A172 (cell line): Measurements from ENCODE around the gene SDHC. TPM values are rescaled to one million over a fixed set of nuclear protein-coding genes. Genes with fewer than 3 reads are reported as not detected.
A peak's percentile ranks its signal among the peaks of the same experiment; 100 is the strongest.
"Not testable (repeated sequence)": the region's sequence is repeated elsewhere in the genome, so short reads cannot be mapped to it uniquely, and the experiment has no call there.

Source experiments
- DNase-seq: peaks from one replicate; pipeline ENCODE4 v3.0.0-alpha.2; 2015; ENCODE audit warnings: low spot score
- total RNA-seq: library from RNA; depleted of rRNA; stranded (reverse); fragments of >200 nt; shearing (Covaris generic); gene quantifications from 2 replicates; pipeline ENCODE4 v1.2.3, GENCODE V29; 2014

SDHC gene
- total RNA-seq, 1 experiment from 2014 or later: 32.8 TPM

- DNase-seq: no peak
Measured at GRCh38 chr1:161388639-161389038, 74.5 kb downstream of the SDHC start.

- not testable (repeated sequence) for DNase-seq
Measured at GRCh38 chr1:161389158-161389557, 75.0 kb downstream of the SDHC start.

DNA sequence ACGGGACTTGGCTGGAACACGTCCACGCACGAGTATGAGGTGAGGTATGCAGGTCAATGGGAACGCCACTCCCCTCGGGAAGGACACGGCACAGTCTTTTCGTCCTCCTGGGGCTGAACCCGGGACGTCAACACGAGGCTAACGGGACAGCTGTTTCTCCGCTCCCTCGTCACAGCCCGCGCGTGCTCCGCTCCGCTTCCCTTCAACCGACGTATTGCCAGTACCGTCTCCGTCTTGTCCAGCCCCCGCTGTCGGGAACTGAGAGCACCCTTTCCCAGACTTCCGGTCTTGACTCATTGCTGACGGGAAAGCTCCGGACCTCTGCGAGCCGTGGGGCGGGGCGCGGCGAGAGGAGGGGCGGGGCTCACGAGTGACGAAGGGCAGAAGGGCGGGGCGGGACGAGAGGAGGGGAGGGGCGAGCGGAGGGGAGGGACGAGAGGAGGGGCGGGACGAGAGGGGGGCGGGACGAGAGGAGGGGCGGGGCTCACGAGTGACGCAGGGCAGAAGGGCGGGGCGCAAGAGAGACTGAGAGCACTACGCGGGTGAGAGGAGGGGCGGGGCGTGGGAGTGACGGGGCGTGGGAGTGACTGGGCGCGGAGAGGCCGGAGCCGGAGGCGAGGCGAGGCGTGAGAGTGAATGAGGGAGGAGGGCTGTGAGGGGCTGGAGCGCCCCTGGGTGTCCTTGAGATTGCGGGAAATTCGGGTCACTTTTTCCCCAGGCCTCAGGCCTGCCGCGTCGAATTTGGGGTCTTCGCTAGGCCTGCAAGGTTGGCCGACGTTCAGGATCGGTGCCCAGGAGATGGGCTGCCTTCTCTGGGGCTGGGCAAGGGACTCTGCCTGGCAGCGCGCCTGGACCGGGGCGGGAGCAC is 75.7 kb downstream of the SDHC start:
- DNase-seq: peak; percentile 97

GRCh38 chr1:161390559-161390858 is 76.3 kb downstream of the SDHC start:
- DNase-seq: no peak

GRCh38 chr1:161391136-161391535 is 77.0 kb downstream of the SDHC start:
- not testable (repeated sequence) for DNase-seq

DNA sequence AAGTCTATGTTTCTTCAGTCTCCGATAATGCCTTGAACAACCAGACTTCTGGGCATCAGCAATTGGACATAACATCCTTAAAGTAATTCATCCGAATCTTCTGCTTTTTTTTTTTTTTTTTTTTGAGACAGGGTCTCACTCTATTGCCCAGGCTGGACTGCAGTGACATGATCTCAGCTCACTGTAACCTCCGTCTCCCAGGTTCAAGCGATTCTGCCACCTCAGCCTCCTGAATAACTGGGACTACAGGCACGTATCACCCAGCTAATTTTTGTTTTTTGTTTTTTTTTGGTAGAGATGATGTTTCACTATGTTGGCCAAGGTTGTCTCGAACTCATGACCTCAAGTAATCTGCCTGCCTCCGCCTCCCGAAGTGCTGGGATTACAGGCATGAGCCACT is 77.4 kb downstream of the SDHC start:
- DNase-seq: no peak

- DNase-seq: no peak
Measured at GRCh38 chr1:161393151-161393550, 79.0 kb downstream of the SDHC start.

DNA sequence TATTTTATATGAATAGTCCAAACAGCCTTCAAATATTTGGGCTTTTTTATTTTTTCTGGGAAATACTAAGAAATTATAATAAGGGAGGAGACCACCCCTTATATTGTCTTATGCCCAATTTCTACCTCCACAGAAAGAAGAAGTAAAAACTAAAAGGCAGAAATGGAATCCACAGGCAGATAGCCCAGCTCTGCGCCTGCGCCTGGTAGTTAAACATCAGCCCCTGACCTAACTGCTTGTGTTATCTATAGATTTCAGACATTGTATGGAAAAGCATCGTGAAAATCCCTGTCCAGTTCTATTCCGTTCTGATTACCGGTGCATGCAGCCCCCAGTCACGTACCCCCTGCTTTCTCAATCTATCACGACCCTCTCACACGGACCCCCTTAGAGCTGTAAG is 82.9 kb downstream of the SDHC start:
- not testable (repeated sequence) for DNase-seq

GRCh38 chr1:161398900-161399256 is 84.7 kb downstream of the SDHC start:
- DNase-seq: no peak

DNA sequence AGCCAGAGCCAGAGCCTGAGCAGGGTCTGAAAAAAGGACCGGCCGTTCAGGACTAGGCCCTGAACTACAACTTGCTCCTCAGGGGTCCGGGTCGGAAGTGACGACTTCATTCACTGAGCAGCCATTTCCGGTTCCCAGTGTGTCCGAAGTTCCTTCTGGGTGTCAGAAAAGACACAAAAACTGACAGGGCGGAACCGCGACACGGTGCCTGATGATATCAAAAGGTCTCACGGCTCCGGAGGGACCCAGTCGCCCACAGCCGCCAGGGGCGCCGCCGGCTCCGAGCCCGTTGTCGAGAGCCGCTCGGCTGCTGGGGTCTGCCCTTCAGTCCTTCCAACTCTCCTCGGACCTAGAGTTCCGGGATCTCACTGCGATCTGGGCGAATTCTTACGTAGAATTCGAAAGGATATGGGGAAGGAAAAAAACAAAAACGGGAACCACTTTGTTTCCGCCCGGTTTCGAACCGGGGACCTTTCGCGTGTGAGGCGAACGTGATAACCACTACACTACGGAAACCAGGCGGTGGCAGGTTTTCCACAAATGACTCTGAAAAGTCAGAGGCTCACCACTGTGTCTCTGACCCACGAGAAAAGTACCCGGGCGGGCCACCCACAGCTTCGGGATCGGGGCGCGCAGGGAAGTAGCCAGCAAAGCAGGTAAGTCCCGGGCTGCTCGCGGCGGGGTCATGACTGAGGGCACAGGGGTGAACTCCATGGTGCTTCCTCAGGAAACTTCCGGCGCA is 85.2 kb downstream of the SDHC start:
- DNase-seq: peak; percentile 95

GRCh38 chr1:161402446-161402845 is 88.3 kb downstream of the SDHC start:
- DNase-seq: no peak

DNA sequence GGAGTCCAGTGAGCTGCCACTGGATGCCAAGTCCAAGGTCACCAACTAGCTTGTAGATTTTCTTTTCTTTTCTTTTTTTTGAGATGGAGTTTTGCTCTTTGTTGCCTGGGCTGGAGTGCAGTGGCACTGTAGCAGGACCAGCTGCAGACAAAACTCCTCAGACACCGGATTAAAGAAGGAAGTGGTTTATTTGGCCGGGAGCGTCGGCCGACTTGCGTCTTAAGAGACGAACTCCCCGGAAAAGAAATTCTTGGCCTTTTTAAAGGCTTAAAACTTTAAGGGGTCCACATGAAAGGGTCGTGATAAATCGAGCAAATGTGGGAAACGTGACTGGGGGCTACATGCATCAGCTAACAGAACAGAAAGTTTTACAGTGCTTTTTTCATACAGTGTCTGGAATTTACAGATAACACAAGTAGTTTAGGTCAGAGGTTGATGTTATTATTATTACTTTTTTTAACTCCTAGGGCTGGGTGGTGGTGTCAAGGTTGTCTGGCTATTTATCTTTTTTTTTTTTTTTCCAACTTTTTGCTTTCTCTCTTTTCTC is 89.9 kb downstream of the SDHC start:
- no peak for DNase-seq

GRCh38 chr1:161406551-161406950 is 92.4 kb downstream of the SDHC start:
- not testable (repeated sequence) for DNase-seq

- DNase-seq: no peak
Measured at GRCh38 chr1:161407451-161407985, 93.3 kb downstream of the SDHC start.

- DNase-seq: no peak
Measured at GRCh38 chr1:161408429-161409052, 94.4 kb downstream of the SDHC start.

DNA sequence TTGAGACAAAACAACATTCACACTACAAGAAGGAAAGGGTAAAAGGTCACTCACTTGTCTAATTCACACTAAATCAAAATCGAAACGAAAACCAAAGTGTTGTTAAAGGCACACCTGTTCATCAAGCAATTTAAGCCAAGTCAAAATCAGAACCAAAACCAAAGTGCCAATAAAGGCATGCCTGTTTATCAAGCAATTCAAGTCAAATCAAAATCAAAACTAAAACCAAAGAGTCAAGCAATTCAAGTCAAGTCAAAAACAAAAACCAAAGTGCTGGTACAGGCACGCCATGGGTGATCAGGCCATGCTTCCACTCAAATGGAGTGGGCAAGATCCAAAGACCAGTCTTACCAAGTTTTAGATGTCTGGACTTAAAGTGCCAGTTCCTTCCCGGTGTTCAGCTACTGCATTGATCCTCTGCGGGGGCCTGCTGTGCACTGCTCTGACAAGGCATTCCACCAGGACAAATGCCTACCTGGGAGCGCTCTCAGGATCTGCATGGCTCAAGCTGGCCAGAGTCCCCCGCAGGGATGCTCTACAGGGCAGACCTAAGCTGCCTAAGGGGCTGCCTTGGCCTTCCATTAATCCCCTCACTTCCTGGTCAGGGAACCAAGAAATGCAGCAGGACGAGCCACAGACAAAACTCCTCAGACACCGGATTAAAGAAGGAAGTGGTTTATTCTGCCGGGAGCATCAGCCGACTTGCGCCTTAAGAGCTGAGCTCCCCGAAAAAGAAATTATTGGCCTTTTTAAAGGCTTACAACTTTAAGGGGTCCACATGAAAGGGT is 95.9 kb downstream of the SDHC start:
- DNase-seq: not testable (repeated sequence)

DNA sequence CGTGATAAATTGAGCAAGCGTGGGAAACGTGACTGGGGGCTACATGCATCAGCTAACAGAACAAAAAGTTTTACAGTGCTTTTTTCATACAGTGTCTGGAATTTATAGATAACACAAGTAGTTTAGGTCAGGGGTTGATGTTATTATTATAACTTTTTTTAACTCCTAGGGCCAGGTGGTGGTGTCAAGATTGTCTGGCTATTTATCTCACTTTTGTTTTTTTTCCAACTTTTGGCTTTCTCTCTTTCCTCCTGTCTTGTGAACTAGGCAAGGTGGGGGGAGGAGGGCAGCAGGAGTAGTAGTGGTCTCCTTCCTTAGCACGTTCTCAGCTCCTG is 96.4 kb downstream of the SDHC start:
- not testable (repeated sequence) for DNase-seq
